HG03342 (cell line): Measurements from ENCODE around the gene PAEP.
"Not testable (repeated sequence)": the region's sequence is repeated elsewhere in the genome, so short reads cannot be mapped to it uniquely, and the experiment has no call there.

Experiments used
- ATAC-seq: cut with Tn5 transposase; IDR thresholded peaks from one replicate; pipeline ENCODE4 v1.9.1; 2021; ENCODE audit warnings: mild to moderate bottlenecking, moderate library complexity; ENCODE audit not compliant: unreplicated experiment

PAEP gene

GRCh38 chr9:135561391-135562234 is at the start of gene PAEP:
TSS of gene PAEP (plus strand) at chr9:135561756.
- ATAC-seq, result no peak

- no peak for ATAC-seq
Measured at GRCh38 chr9:135512241-135512603, 49.3 kb upstream of the PAEP start.

GRCh38 chr9:135512904-135513303 is 48.7 kb upstream of the PAEP start:
- no peak for ATAC-seq

GRCh38 chr9:135513351-135513846 is 48.2 kb upstream of the PAEP start:
- no peak for ATAC-seq

- not testable (repeated sequence) for ATAC-seq
Measured at GRCh38 chr9:135513906-135514305, 47.6 kb upstream of the PAEP start.

GRCh38 chr9:135514342-135515082 is 47.0 kb upstream of the PAEP start:
- no peak for ATAC-seq

- no peak for ATAC-seq
Measured at GRCh38 chr9:135515083-135515951, 46.2 kb upstream of the PAEP start.

GRCh38 chr9:135516132-135516860 is 45.3 kb upstream of the PAEP start:
- no peak for ATAC-seq

GRCh38 chr9:135517407-135517822 is 44.1 kb upstream of the PAEP start:
- no peak for ATAC-seq

- no peak for ATAC-seq
Measured at GRCh38 chr9:135519179-135519971, 42.2 kb upstream of the PAEP start.

- ATAC-seq, result no peak
Measured at GRCh38 chr9:135520916-135521607, 40.5 kb upstream of the PAEP start, which contains the start of gene LCN1. TSS of gene LCN1 (plus strand) at chr9:135521440. CDS start at chr9:135521498, 58 bp downstream.

GRCh38 chr9:135521608-135522095 is 39.9 kb upstream of the PAEP start:
- ATAC-seq, result no peak

GRCh38 chr9:135522137-135522877 is 39.2 kb upstream of the PAEP start:
- no peak for ATAC-seq

- no peak for ATAC-seq
Measured at GRCh38 chr9:135522931-135523330, 38.6 kb upstream of the PAEP start.

- no peak for ATAC-seq
Measured at GRCh38 chr9:135523521-135524129, 37.9 kb upstream of the PAEP start.

GRCh38 chr9:135524130-135524861 is 37.3 kb upstream of the PAEP start:
- no peak for ATAC-seq
